Measurements from ENCODE around the gene HFE. TPM values are rescaled to one million over a fixed set of nuclear protein-coding genes. Genes with fewer than 3 reads are reported as not detected.

The HFE gene
- total and polyA plus RNA-seq, 2 of the 13 experiments (the other 11 are each of a cell fraction or from before 2014, with no cell fraction given), result 3.7 to 6.3 TPM

- TF ChIP-seq SNAPC5 (CRISPR knock-in tag; IDR thresholded peaks at IDR 0.05; ENCODE audit: borderline replicate concordance) (no peak), TEF (CRISPR knock-in tag; IDR thresholded peaks at IDR 0.05) (no peak), HNF1A (IDR thresholded peaks at IDR 0.05; ENCODE audit: low read depth) (no peak), HNF1A (CRISPR knock-in tag; IDR thresholded peaks at IDR 0.05; ENCODE audit: borderline replicate concordance) (no peak; the same call in 1 of the 2 replicates), MAX (IDR thresholded peaks at IDR 0.05) (peak; percentile 54; the same call in 1 of the 2 replicates), ZNF563 (CRISPR knock-in tag; IDR thresholded peaks at IDR 0.05) (no peak; the same call in 1 of the 2 replicates), DPF2 (CRISPR knock-in tag; IDR thresholded peaks at IDR 0.05; ENCODE audit: borderline replicate concordance, low read depth) (no peak), KDM5A (IDR thresholded peaks at IDR 0.05; ENCODE audit: borderline replicate concordance, low read length) (no peak; the same call in 1 of the 2 replicates)
Measured at GRCh38 chr6:26054781-26055718, 32.2 kb upstream of the HFE start (continued).
